HEK293T (cell line): ENCODE data around the gene RBM17.

Experiments used
- CTCF ChIA-PET: fragments of 350-600 bp; formaldehyde crosslinking; extraction: SDS; loops from one replicate; lab custom pipeline; 2021; ENCODE audit warnings: antibody characterized with exemption, inconsistent platforms; lab: Yijun Ruan, JAX
- POLR2A ChIA-PET: fragments of 350-600 bp; formaldehyde crosslinking; extraction: SDS; loops from one replicate; lab custom pipeline; 2020; ENCODE audit warnings: antibody characterized with exemption, inconsistent platforms; lab: Yijun Ruan, JAX
- DNase-seq: peaks from one replicate; pipeline ENCODE4 v3.0.0; 2012; ENCODE audit warnings: mixed read lengths; ENCODE audit errors: extremely low spot score
- ARNT ChIP-seq: fragments of 450-650 bp; IDR thresholded peaks from 2 replicates; pipeline ENCODE4 v1.6.1; 2017; ENCODE audit warnings: mild to moderate bottlenecking
- BHLHE40 ChIP-seq: fragments of 450-650 bp; IDR thresholded peaks from 2 replicates; pipeline ENCODE4 v1.6.1; 2016; ENCODE audit warnings: mild to moderate bottlenecking, moderate library complexity, borderline replicate concordance
- CTBP1 ChIP-seq: fragments of 450-650 bp; IDR thresholded peaks from 2 replicates; pipeline ENCODE4 v1.6.1; 2016; ENCODE audit warnings: borderline replicate concordance
- ELF4 ChIP-seq: fragments of 450-650 bp; IDR thresholded peaks from 2 replicates; pipeline ENCODE4 v1.6.1; 2017; ENCODE audit warnings: antibody characterized with exemption
- FOXA1 ChIP-seq: fragments of 450-650 bp; IDR thresholded peaks from 2 replicates; pipeline ENCODE4 v1.6.1; 2016; ENCODE audit warnings: mild to moderate bottlenecking
- FOXK2 ChIP-seq: fragments of 450-650 bp; IDR thresholded peaks from 2 replicates; pipeline ENCODE4 v1.6.1; 2016; ENCODE audit warnings: mild to moderate bottlenecking
- FOXM1 ChIP-seq: fragments of 450-650 bp; IDR thresholded peaks from 2 replicates; pipeline ENCODE4 v1.6.1; 2017; ENCODE audit warnings: mild to moderate bottlenecking, borderline replicate concordance
- HDGF ChIP-seq: fragments of 450-650 bp; IDR thresholded peaks from 2 replicates; pipeline ENCODE4 v1.6.1; 2017; ENCODE audit warnings: antibody characterized with exemption, borderline replicate concordance
- L3MBTL2 ChIP-seq: fragments of 450-650 bp; conservative IDR thresholded peaks from 2 replicates; pipeline ENCODE4 v1.6.1; 2016; ENCODE audit warnings: mild to moderate bottlenecking
- LEF1 ChIP-seq: fragments of 450-650 bp; IDR thresholded peaks from 2 replicates; pipeline ENCODE4 v1.6.1; 2017; ENCODE audit warnings: mild to moderate bottlenecking, borderline replicate concordance
- NFRKB ChIP-seq: fragments of 450-650 bp; IDR thresholded peaks from 2 replicates; pipeline ENCODE4 v1.6.1; 2016; ENCODE audit warnings: mild to moderate bottlenecking, moderate library complexity
- SP1 ChIP-seq: fragments of 450-650 bp; IDR thresholded peaks from 2 replicates; pipeline ENCODE4 v1.6.1; 2017
- SUZ12 ChIP-seq: fragments of 450-650 bp; IDR thresholded peaks from 2 replicates; pipeline ENCODE4 v1.6.1; 2016; ENCODE audit warnings: mild to moderate bottlenecking
- TARDBP ChIP-seq: fragments of 450-650 bp; IDR thresholded peaks from 2 replicates; pipeline ENCODE4 v1.6.1; 2016
- ZNF384 ChIP-seq: fragments of 450-650 bp; IDR thresholded peaks from 2 replicates; pipeline ENCODE4 v1.6.1; 2016
- TF ChIP-seq, protein P1 (sequence below): fragments of 450-650 bp; IDR thresholded peaks from 2 replicates; pipeline ENCODE4 v1.6.1; 2016

Gene RBM17

GRCh38 chr10:6130848-6131470 is 42.1 kb downstream of the RBM17 start:
- TF ChIP-seq ELF4 (no peak), ZNF384 (no peak), NFRKB (no peak), BHLHE40 (no peak), FOXK2 (no peak), L3MBTL2 (no peak), SUZ12 (no peak), HDGF (no peak)
- TF ChIP-seq, protein P1, sequence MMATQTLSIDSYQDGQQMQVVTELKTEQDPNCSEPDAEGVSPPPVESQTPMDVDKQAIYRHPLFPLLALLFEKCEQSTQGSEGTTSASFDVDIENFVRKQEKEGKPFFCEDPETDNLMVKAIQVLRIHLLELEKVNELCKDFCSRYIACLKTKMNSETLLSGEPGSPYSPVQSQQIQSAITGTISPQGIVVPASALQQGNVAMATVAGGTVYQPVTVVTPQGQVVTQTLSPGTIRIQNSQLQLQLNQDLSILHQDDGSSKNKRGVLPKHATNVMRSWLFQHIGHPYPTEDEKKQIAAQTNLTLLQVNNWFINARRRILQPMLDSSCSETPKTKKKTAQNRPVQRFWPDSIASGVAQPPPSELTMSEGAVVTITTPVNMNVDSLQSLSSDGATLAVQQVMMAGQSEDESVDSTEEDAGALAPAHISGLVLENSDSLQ: no peak
- DNase-seq: no peak
- ChIA-PET CTCF (no interaction called here), POLR2A (interaction anchor here (1.2 kb wide), 1 partner anchor 13 kb away, joined by 6 read pairs; no protein-coding TSS in a partner anchor)

DNA sequence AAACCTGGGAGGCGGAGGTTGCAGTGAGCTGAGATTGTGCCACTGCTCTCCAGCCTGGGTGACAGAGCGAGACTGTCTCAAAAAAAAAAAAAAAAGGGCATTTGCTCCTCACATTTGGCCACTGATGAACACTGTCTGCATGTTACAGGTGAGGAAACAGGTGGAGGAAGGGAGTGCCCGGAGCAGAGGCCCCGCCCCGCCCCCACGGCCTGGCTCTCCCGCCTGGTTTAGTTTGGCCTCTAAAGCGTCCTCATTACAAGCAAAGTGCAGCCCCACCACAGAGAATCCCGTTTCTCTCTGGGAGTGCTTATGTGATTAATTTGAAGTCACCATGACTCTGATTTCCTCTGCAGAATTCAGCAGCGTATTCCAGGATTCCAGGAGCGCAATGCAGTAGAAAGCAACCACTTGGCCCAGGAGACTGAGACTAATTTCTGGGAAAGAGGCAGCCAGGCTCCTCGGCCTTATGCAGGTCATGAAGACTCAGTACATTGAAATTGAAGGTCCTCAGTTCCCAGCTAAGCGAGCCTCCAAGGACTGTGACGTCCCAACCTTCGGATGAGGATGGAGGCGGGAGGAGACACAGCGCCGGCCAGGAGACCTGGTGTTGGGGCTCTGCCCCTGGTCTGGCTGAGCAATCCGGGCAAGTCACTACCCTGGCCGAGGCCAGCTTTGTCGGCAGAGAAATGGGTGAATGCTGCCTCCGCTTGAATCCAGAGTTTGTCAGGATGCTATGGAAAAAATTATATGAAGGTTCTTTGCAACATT is 44.7 kb downstream of the RBM17 start:
- POLR2A ChIA-PET: no interaction called here
- DNase-seq: no peak
- TF ChIP-seq LEF1: no peak
- TF ChIP-seq ZNF384: no peak
- no peak for TF ChIP-seq CTBP1
- TF ChIP-seq FOXM1: no peak
- no peak for TF ChIP-seq SUZ12
- TF ChIP-seq BHLHE40: no peak
- CTCF ChIA-PET: interaction anchor here (0.9 kb wide), 1 partner anchor 11 kb away, joined by 4 read pairs; no protein-coding TSS in a partner anchor

DNA sequence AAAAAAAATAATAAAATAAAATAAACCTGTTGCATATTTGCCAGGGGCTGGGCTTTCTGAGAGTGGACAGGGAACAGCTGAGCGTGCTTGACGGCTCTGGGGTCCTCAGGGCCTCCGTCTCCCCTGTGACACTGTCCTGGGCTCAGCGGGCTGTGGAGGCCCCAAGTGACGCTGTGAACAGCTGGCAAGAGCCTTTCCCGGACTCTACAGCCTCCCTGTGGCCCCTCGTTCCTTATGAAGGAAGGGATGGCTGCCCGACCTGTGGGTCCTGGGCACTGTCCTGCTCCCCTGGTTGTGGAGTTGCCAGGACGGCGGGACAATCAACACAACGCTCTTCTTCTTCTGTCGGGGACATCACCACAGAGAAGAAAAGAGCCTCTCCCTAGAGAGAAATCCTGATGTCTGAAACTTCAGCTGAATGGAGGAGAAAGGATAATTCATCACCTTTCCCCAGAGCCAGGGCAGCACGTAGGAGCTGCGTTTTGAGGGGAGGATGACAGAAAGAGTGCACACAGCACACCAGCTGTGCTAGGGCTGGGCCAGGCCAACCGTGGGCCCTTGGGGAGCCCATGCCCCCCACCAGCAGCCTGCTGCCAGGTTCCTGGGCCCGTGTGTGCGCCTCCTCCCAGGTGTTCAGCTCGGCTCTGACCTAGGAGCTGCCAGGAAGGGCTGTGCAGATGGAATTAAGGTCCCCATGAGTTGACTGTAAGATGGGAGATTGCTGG is 45.4 kb downstream of the RBM17 start:
- TF ChIP-seq ELF4: no peak
- TF ChIP-seq ZNF384: no peak
- no peak for TF ChIP-seq FOXK2
- no peak for TF ChIP-seq CTBP1
- no peak for TF ChIP-seq SP1
- CTCF ChIA-PET: interaction anchor here (0.9 kb wide), 1 partner anchor 10 kb away, joined by 4 read pairs; no protein-coding TSS in a partner anchor
- DNase-seq: no peak
- POLR2A ChIA-PET: interaction anchor here (1.0 kb wide), 1 partner anchor 11 kb away, joined by 3 read pairs; no protein-coding TSS in a partner anchor

DNA sequence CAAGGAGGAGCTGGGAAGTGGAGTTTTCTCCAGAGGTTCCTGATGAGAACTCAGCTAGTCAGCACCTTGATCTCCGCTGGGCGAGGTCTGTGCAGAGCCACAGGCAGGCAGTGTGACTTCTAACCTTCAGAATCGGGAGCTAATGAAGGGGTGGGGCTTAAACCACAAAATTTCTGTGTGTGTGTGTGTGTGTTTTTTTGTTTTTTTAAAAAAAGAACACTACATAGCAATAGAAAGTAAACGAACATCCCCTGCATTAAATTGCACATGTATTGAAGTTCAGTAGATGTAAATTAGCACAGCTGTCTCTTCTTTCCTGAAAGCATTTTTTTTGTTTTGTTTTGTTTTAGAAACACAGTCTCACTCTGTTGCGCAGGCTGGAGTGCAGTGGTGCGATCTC is 46.2 kb downstream of the RBM17 start:
- ChIA-PET CTCF (interaction anchor here (0.6 kb wide), 1 partner anchor 467 kb away, joined by 3 read pairs; no protein-coding TSS in a partner anchor), POLR2A (interaction anchor here (1.0 kb wide), 1 partner anchor 11 kb away, joined by 3 read pairs; no protein-coding TSS in a partner anchor)
- TF ChIP-seq FOXM1 (no peak), CTBP1 (no peak), FOXA1 (no peak), LEF1 (no peak), SP1 (no peak)
- DNase-seq: no peak

- DNase-seq: no peak
- ChIA-PET POLR2A (interaction anchor here (0.9 kb wide), 1 partner anchor 9 kb away, joined by 4 read pairs; no protein-coding TSS in a partner anchor), CTCF (interaction anchor here (0.6 to 1.6 kb wide), 4 partner anchors 15 to 38 kb away, joined by 3 to 4 read pairs (median 4); no protein-coding TSS in a partner anchor)
- TF ChIP-seq ARNT (no peak), NFRKB (no peak), LEF1 (no peak), L3MBTL2 (no peak), HDGF (no peak), BHLHE40 (no peak), FOXK2 (no peak), CTBP1 (no peak), FOXM1 (no peak), TARDBP (no peak), ZNF384 (no peak), ELF4 (no peak), FOXA1 (no peak), SUZ12 (no peak), SP1 (no peak)
- TF ChIP-seq, protein P1: no peak
Measured at GRCh38 chr10:6135589-6136168, 46.8 kb downstream of the RBM17 start.
